K562 (cell line): Measurements from ENCODE around the gene RACK1. TPM values are rescaled to one million over a fixed set of nuclear protein-coding genes. Genes with fewer than 3 reads are reported as not detected.

ENCODE experiments used
- ATAC-seq: fragments of 200-7000 bp; cut with Tn5 transposase; 3 replicates; pipeline ENCODE4 v1.9.1; 2020; ENCODE audit warnings: moderate library complexity
- BruUV-seq: library from RNA; stranded (reverse); fragments of 400-500 nt; replicated peaks from 2 replicates; lab custom pipeline; 2021; lab: Mats Ljungman, UMichigan
- CTCF ChIA-PET: fragments of 300-600 bp; formaldehyde crosslinking; extraction: SDS; loops from one replicate; lab custom pipeline; 2021; ENCODE audit warnings: low intra/inter-chr PET ratio; lab: Yijun Ruan, JAX
- POLR2A ChIA-PET: fragments of 300-600, 350-650 bp; sonication (Branson Sonifier 250); formaldehyde crosslinking; extraction: SDS; loops from one replicate; lab custom pipeline; 2021; ENCODE audit warnings: antibody characterized with exemption, inconsistent platforms; lab: Yijun Ruan, JAX
- DNase-seq, 4 experiments: peaks; one replicate each; pipeline versions ENCODE4 v3.0.0 to v3.0.0-alpha.2; 2011 to 2018; ENCODE audit warnings: low spot score in 3 of 4, mixed read lengths in 3 of 4; ENCODE audit errors: extremely low read depth in 1 of 4
- FAIRE-seq: peaks from 2 replicates; lab custom pipeline; 2011; peaks lifted over from hg19 to GRCh38; lab: Jason Lieb, UNC
- H2AFZ ChIP-seq: 2 replicates; pipeline ENCODE4 v1.6.0; 2011; ENCODE audit warnings: low read depth, low read length, control low read depth, inconsistent platforms
- H3K27ac ChIP-seq: fragments of 200-600 bp; 3 replicates; pipeline ENCODE4 v1.8.0; 2011; ENCODE audit warnings: low read depth, mild to moderate bottlenecking, control low read depth, inconsistent platforms, low read length, moderate library complexity, mixed read lengths; ENCODE audit errors: extremely low read depth
- H3K27me3 ChIP-seq, 2 experiments: fragments of 300-600 bp in 1 of 2; 2 replicates in 1 of 2; 3 replicates in 1 of 2; pipeline versions ENCODE4 v1.6.0 to v1.8.0; 2011; ENCODE audit warnings: inconsistent platforms in 2 of 2, low read length in 2 of 2, mild to moderate bottlenecking in 1 of 2, mixed read lengths in 1 of 2, moderate library complexity in 1 of 2; ENCODE audit not compliant: control insufficient read depth in 2 of 2, insufficient read depth in 2 of 2
- H3K36me3 ChIP-seq: fragments of 300-600 bp; 3 replicates; pipeline ENCODE4 v1.8.0; 2011; ENCODE audit warnings: mild to moderate bottlenecking, low read length, inconsistent platforms; ENCODE audit not compliant: control insufficient read depth, insufficient read depth
- H3K4me1 ChIP-seq, 2 experiments: fragments of 200-600 bp in 1 of 2; replicated peaks in 1 of 2; 2 replicates in 1 of 2; 3 replicates in 1 of 2; pipeline versions ENCODE4 v1.5.1 to v1.8.0; 2011; ENCODE audit warnings: inconsistent platforms in 2 of 2, low read length in 2 of 2, mild to moderate bottlenecking in 1 of 2, mixed read lengths in 1 of 2, moderate library complexity in 1 of 2; ENCODE audit not compliant: control insufficient read depth in 2 of 2, insufficient read depth in 2 of 2
- H3K4me2 ChIP-seq: 2 replicates; pipeline ENCODE4 v1.6.1; 2011; ENCODE audit warnings: low read length, control low read depth, inconsistent platforms, mixed read lengths; ENCODE audit not compliant: insufficient read depth
- H3K4me3 ChIP-seq: fragments of 200-600 bp; sonication (generic), shearing (Covaris generic); 2 replicates; pipeline ENCODE4 v1.5.1; 2016; ENCODE audit warnings: control low read depth, inconsistent platforms
- H3K79me2 ChIP-seq: fragments of 200-600 bp; 3 replicates; pipeline ENCODE4 v1.8.0; 2011; ENCODE audit warnings: low read length, inconsistent platforms; ENCODE audit not compliant: control insufficient read depth, insufficient read depth
- H3K9ac ChIP-seq, 2 experiments: 2 replicates each; pipeline versions ENCODE4 v1.6.0 to v1.6.1; 2011; ENCODE audit warnings: low read depth in 2 of 2, low read length in 2 of 2, control low read depth in 1 of 2, inconsistent platforms in 1 of 2, mild to moderate bottlenecking in 1 of 2, mixed read lengths in 1 of 2; ENCODE audit not compliant: insufficient read depth in 1 of 2
- H3K9me1 ChIP-seq: one replicate; pipeline ENCODE4 v1.6.0; 2011; ENCODE audit warnings: inconsistent platforms, mild to moderate bottlenecking, low read length, moderate library complexity; ENCODE audit not compliant: control insufficient read depth, insufficient read depth
- H3K9me3 ChIP-seq: replicated peaks from 2 replicates; pipeline ENCODE4 v1.5.1; 2011; ENCODE audit warnings: low read depth, low read length, inconsistent platforms; ENCODE audit not compliant: control insufficient read depth, insufficient read depth
- H4K20me1 ChIP-seq: replicated peaks from 2 replicates; pipeline ENCODE4 v1.6.1; 2011; ENCODE audit warnings: low read length, inconsistent platforms, mixed read lengths; ENCODE audit not compliant: control insufficient read depth, insufficient read depth
- BDP1 ChIP-seq: IDR thresholded peaks from 3 replicates; pipeline ENCODE4 v1.6.1; 2011; ENCODE audit not compliant: insufficient read length, insufficient read depth
- EP400 ChIP-seq: fragments of 450-650 bp; IDR thresholded peaks from 2 replicates; pipeline ENCODE4 v1.6.1; 2017; ENCODE audit warnings: antibody characterized with exemption, mild to moderate bottlenecking, moderate library complexity
- FOXK1 ChIP-seq: sonication (generic); formaldehyde crosslinking; IDR thresholded peaks from 2 replicates; pipeline ENCODE4 v1.8.0; 2022; ENCODE audit warnings: missing genetic modification reagents, mild to moderate bottlenecking, borderline replicate concordance
- HDAC3 ChIP-seq: fragments of 450-650 bp; IDR thresholded peaks from 2 replicates; pipeline ENCODE4 v1.6.1; 2018; ENCODE audit warnings: borderline replicate concordance, mild to moderate bottlenecking, moderate library complexity; ENCODE audit not compliant: partially characterized antibody
- HMGN3 ChIP-seq: IDR thresholded peaks from 2 replicates; pipeline ENCODE4 v1.6.1; 2011; ENCODE audit warnings: borderline replicate concordance, low read depth, mild to moderate bottlenecking, mixed read lengths, low read length; ENCODE audit not compliant: insufficient read length; ENCODE audit errors: extremely low read depth
- HNRNPUL1 ChIP-seq: fragments of 200-400 bp; formaldehyde crosslinking; IDR thresholded peaks from 2 replicates; pipeline ENCODE4 v1.6.1; 2017; ENCODE audit warnings: low read length
- KDM2B ChIP-seq: fragments of 250-450 bp; sonication (Bioruptor Pico); IDR thresholded peaks from 2 replicates; pipeline ENCODE4 v1.8.0; 2021; ENCODE audit warnings: mild to moderate bottlenecking, moderate library complexity
- KLF13 ChIP-seq: fragments of 450-650 bp; IDR thresholded peaks from 2 replicates; pipeline ENCODE4 v1.6.1; 2016; ENCODE audit warnings: missing genetic modification characterization, low read depth, mild to moderate bottlenecking, missing compliant biosample characterization, moderate library complexity, borderline replicate concordance
- RFX5 ChIP-seq: IDR thresholded peaks from 2 replicates; pipeline ENCODE4 v1.6.1; 2011; ENCODE audit warnings: low read depth, mild to moderate bottlenecking, improper control_type of control experiment, low read length
- SNRNP70 ChIP-seq: fragments of 200-400 bp; formaldehyde crosslinking; optimal IDR thresholded peaks from 2 replicates; pipeline ENCODE3; 2017; ENCODE audit warnings: low read depth, low read length
- SRSF1 ChIP-seq: fragments of 200-400 bp; formaldehyde crosslinking; IDR thresholded peaks from 2 replicates; pipeline ENCODE4 v1.6.1; 2017; ENCODE audit warnings: mild to moderate bottlenecking, low read depth, low read length, moderate library complexity
- ZNF165 ChIP-seq: fragments of 250-450 bp; sonication (Bioruptor Pico); IDR thresholded peaks from 2 replicates; pipeline ENCODE4 v1.4.0; 2020; ENCODE audit warnings: borderline replicate concordance
- ZNF263 ChIP-seq: sonication (generic); formaldehyde crosslinking; IDR thresholded peaks from 2 replicates; pipeline ENCODE4 v1.8.0; 2022; ENCODE audit warnings: mild to moderate bottlenecking, missing genetic modification reagents, borderline replicate concordance
- ZNF551 ChIP-seq: fragments of 250-450 bp; sonication (Bioruptor Pico); IDR thresholded peaks from 2 replicates; pipeline ENCODE4 v1.5.0; 2021; ENCODE audit warnings: mild to moderate bottlenecking, moderate library complexity
- ZNF785 ChIP-seq: fragments of 250-450 bp; sonication (Bioruptor Pico); IDR thresholded peaks from 2 replicates; pipeline ENCODE4 v1.4.0; 2020; ENCODE audit warnings: mild to moderate bottlenecking
- WGBS: fragments of 100-300 bp; shearing (Covaris generic); methylation state at CpG from one replicate; pipeline ENCODE4 v1.1.6; 2016; ENCODE audit warnings: low coverage, mixed read lengths; ENCODE audit not compliant: insufficient coverage; ENCODE audit errors: missing lambda C conversion rate; 5-methylcytosine and 5-hydroxymethylcytosine counted together
- in situ Hi-C: fragments of 300-500 bp; cut with MboI; formaldehyde crosslinking; loops from 4 replicates; pipeline ENCODE4 v1.15.0; 2018; ENCODE audit warnings: inconsistent platforms, mixed read lengths
- intact Hi-C: fragments of 100-400 bp; cut with micrococcal nuclease; formaldehyde crosslinking; loops from 2 replicates; pipeline ENCODE4 v1.14.2; 2022
- polyA plus RNA-seq, 8 experiments: library from polyadenylated mRNA; depleted of rRNA in 4 of 8; stranded (reverse) in 5 of 8; unstranded in 3 of 8; fragments of >200 nt; fragmentation: Nextera tagmentation in 2 of 8; fragmentation: Illumina TruSeq in 1 of 8; extraction: Ambion mirVana in 2 of 8; extraction: Trizol in 1 of 8; gene quantifications; 2 replicates each; pipeline versions ENCODE4 v1.2.1 to v1.2.3, GENCODE V29; 2011 to 2014; ENCODE audit warnings: inconsistent platforms in 1 of 8, missing spikeins in 1 of 8
- total RNA-seq, 7 experiments: library from RNA; depleted of rRNA in 6 of 7; stranded (reverse); fragments of >200 nt in 6 of 7; fragmentation: Illumina TruSeq in 2 of 7; extraction: Trizol in 2 of 7; gene quantifications; 2 replicates each; pipeline versions ENCODE4 v1.2.1 to v1.2.3, GENCODE V29; 2011 to 2021; ENCODE audit warnings: low replicate concordance in 1 of 7
- TF ChIP-seq, protein P1 (sequence below): sonication (generic); formaldehyde crosslinking; IDR thresholded peaks from 2 replicates; pipeline ENCODE4 v1.8.0; 2022; ENCODE audit warnings: mild to moderate bottlenecking, missing genetic modification reagents
- TF ChIP-seq, protein P2 (sequence below): fragments of 250-450 bp; sonication (Bioruptor Pico); IDR thresholded peaks from 2 replicates; pipeline ENCODE4 v1.8.0; 2021; ENCODE audit warnings: mild to moderate bottlenecking, moderate library complexity

The RACK1 gene
- total and polyA plus RNA-seq, 9 of the 15 experiments (the other 6 are each of a cell fraction or from before 2014, with no cell fraction given), result 2,303 to 5,311 (median 3,833) TPM

DNA sequence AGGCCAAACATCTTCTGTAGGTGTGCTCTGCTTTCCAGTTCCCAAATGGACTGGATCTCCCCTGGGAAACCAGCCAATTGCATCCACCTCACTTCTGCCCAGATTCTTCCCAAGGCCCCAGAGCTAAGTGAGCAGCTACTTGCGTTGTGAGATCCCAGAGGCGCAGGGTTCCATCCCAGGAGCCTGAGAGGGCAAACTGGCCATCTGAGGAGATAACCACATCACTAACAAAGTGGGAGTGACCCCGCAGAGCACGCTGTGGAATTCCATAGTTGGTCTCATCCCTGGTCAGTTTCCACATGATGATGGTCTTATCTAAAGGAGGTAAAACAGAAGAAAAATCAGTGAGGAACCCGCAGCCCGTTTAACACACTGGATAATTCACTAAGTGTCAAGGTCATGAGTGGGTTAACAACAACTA lies 1.7 kb downstream of the RACK1 start:
- in situ Hi-C loops, result no loop called here
- H3K36me3 ChIP-seq, result peaks cover 64% of the 10 kb centered on the region
- peak overlapping the region; percentile 99 to 100 for H3K9ac ChIP-seq
- ChIA-PET POLR2A (interaction anchor here (1.2 to 17.5 kb wide), 5 partner anchors 8 to 61 kb away, joined by 3 to 185 read pairs (median 5); partner anchors contain the start of genes TRIM41 and TRIM52), CTCF (interaction anchor here (0.7 kb wide), 1 partner anchor 14 kb away, joined by 3 read pairs; no protein-coding TSS in a partner anchor)
- intact Hi-C loops, result no loop called here
- FAIRE-seq, result no peak
- no peak for ATAC-seq
- peak overlapping the region; percentile 93 for H3K4me2 ChIP-seq
- H3K9me3 ChIP-seq, result no peaks in the 10 kb centered on the region
- H3K9me1 ChIP-seq, result peaks cover 8% of the 10 kb centered on the region
- DNase-seq, result no peak
- H3K4me1 ChIP-seq, result peaks cover 31 to 49% of the 10 kb centered on the region in 2 experiments; a peak in 4 of 5 replicates
- H3K4me3 ChIP-seq, result peak overlapping the region; percentile 94
- 5% methylated on average over 6 of the region's 6 CpGs for WGBS
- H3K79me2 ChIP-seq, result peaks cover 93% of the 10 kb centered on the region
- H3K27ac ChIP-seq, result peak overlapping the region; percentile 99
- H3K27me3 ChIP-seq, result no peaks in the 10 kb centered on the region
- peaks cover 55% of the 10 kb centered on the region for H4K20me1 ChIP-seq
- BruUV-seq, result no TSS peak
- H2AFZ ChIP-seq, result no peak overlapping the region
- TF ChIP-seq, protein P1, sequence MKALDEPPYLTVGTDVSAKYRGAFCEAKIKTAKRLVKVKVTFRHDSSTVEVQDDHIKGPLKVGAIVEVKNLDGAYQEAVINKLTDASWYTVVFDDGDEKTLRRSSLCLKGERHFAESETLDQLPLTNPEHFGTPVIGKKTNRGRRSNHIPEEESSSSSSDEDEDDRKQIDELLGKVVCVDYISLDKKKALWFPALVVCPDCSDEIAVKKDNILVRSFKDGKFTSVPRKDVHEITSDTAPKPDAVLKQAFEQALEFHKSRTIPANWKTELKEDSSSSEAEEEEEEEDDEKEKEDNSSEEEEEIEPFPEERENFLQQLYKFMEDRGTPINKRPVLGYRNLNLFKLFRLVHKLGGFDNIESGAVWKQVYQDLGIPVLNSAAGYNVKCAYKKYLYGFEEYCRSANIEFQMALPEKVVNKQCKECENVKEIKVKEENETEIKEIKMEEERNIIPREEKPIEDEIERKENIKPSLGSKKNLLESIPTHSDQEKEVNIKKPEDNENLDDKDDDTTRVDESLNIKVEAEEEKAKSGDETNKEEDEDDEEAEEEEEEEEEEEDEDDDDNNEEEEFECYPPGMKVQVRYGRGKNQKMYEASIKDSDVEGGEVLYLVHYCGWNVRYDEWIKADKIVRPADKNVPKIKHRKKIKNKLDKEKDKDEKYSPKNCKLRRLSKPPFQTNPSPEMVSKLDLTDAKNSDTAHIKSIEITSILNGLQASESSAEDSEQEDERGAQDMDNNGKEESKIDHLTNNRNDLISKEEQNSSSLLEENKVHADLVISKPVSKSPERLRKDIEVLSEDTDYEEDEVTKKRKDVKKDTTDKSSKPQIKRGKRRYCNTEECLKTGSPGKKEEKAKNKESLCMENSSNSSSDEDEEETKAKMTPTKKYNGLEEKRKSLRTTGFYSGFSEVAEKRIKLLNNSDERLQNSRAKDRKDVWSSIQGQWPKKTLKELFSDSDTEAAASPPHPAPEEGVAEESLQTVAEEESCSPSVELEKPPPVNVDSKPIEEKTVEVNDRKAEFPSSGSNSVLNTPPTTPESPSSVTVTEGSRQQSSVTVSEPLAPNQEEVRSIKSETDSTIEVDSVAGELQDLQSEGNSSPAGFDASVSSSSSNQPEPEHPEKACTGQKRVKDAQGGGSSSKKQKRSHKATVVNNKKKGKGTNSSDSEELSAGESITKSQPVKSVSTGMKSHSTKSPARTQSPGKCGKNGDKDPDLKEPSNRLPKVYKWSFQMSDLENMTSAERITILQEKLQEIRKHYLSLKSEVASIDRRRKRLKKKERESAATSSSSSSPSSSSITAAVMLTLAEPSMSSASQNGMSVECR, result peak; percentile 37; the same call in 1 of the 2 replicates
- TF ChIP-seq HMGN3 (no peak), BDP1 (no peak), HDAC3 (no peak), FOXK1 (CRISPR knock-in tag) (0 out of 2 replicates have a peak, but pooled peaks have one; percentile 60), KDM2B (CRISPR knock-in tag) (no peak), ZNF165 (CRISPR knock-in tag) (no peak), ZNF551 (no peak), HNRNPUL1 (no peak), RFX5 (no peak), KLF13 (tag) (0 out of 2 replicates have a peak, but pooled peaks have one; percentile 24), SRSF1 (no peak), ZNF263 (CRISPR knock-in tag) (0 out of 2 replicates have a peak, but pooled peaks have one; percentile 26), EP400 (no peak), SNRNP70 (no peak), ZNF785 (no peak)
- TF ChIP-seq, protein P2, sequence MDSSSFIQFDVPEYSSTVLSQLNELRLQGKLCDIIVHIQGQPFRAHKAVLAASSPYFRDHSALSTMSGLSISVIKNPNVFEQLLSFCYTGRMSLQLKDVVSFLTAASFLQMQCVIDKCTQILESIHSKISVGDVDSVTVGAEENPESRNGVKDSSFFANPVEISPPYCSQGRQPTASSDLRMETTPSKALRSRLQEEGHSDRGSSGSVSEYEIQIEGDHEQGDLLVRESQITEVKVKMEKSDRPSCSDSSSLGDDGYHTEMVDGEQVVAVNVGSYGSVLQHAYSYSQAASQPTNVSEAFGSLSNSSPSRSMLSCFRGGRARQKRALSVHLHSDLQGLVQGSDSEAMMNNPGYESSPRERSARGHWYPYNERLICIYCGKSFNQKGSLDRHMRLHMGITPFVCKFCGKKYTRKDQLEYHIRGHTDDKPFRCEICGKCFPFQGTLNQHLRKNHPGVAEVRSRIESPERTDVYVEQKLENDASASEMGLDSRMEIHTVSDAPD (CRISPR knock-in tag), result no peak
